ENCODE results near the gene ITGAV. TPM values are rescaled to one million over a fixed set of nuclear protein-coding genes. Genes with fewer than 3 reads are reported as not detected.

Gene ITGAV
- total RNA-seq, 4 donors from 2014 or later, result 27.1 to 60.1 (median 45.1) TPM

DNA sequence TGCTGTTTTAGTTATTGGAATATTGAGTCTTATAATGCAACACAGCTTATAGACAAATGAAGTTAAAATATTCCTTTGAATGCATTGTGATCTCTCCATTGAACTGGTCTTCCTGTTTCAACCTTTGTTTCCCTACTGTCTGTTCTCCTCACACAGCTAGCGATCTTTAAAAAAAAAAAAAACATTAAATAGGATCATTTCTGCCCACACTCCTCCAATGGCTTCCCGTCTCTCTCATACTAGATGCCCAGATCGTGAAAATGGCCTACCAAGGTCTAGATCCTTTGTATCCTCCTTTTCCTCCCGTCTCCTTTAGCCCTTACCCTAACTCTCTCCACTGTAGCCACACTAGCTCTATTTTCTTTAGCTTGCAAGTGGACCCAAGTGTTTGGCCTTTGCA is 106.4 kb downstream of the ITGAV start:
- intact Hi-C loops (cut with DNase I), result no loop called here
- Histone ChIP-seq H3K9me3 (no peaks in the 10 kb centered on the region), H3K4me3 (no peak overlapping the region), H3K36me3 (no peaks in the 10 kb centered on the region), H3K27ac (no peak overlapping the region), H3K4me1 (peaks cover 0 to 27% (median 4%) of the 10 kb centered on the region in 3 donors), H3K27me3 (peaks cover 0 to 4% (median 0%) of the 10 kb centered on the region in 4 donors)
- WGBS, 2 donors, result 92 to 96% methylated on average over 4 of the region's 4 CpGs
- no peak for DNase-seq
- no peak for TF ChIP-seq CTCF (IDR thresholded peaks at IDR 0.05)
- no peak for TF ChIP-seq POLR2A (IDR thresholded peaks at IDR 0.05)

GRCh38 chr2:186696804-186697203 is 106.9 kb downstream of the ITGAV start:
- H3K4me3 ChIP-seq, result no peak overlapping the region
- TF ChIP-seq POLR2A (IDR thresholded peaks at IDR 0.05), result no peak
- no peak for TF ChIP-seq CTCF (IDR thresholded peaks at IDR 0.05)
- 53 to 54% methylated on average over 4 of the region's 4 CpGs for WGBS, 2 donors
- no peaks in the 10 kb centered on the region for H3K36me3 ChIP-seq
- DNase-seq, result no peak
- H3K27ac ChIP-seq, result no peak overlapping the region
- intact Hi-C loops (cut with DNase I), result no loop called here
- no peaks in the 10 kb centered on the region for H3K9me3 ChIP-seq
- peaks cover 0 to 4% (median 0%) of the 10 kb centered on the region in 4 donors for H3K27me3 ChIP-seq
- H3K4me1 ChIP-seq, result peaks cover 0 to 27% (median 4%) of the 10 kb centered on the region in 3 donors

GRCh38 chr2:186697536-186697935 is 107.7 kb downstream of the ITGAV start:
- no peak overlapping the region for H3K27ac ChIP-seq
- TF ChIP-seq POLR2A (IDR thresholded peaks at IDR 0.05) (no peak), CTCF (IDR thresholded peaks at IDR 0.05) (no peak)
- 76 to 79% methylated on average over 1 of the region's 1 CpG for WGBS, 2 donors
- no peaks in the 10 kb centered on the region for H3K36me3 ChIP-seq
- H3K4me1 ChIP-seq, result peaks cover 0 to 27% (median 4%) of the 10 kb centered on the region in 3 donors
- no peaks in the 10 kb centered on the region for H3K9me3 ChIP-seq
- no peak for DNase-seq
- peaks cover 0 to 4% (median 0%) of the 10 kb centered on the region in 4 donors for H3K27me3 ChIP-seq
- H3K4me3 ChIP-seq, result no peak overlapping the region
- intact Hi-C loops (cut with DNase I), result no loop called here

GRCh38 chr2:186699742-186700141 is 109.9 kb downstream of the ITGAV start:
- H3K27ac ChIP-seq, result no peak overlapping the region
- H3K27me3 ChIP-seq, result no peaks in the 10 kb centered on the region
- peaks cover 0 to 12% (median 0%) of the 10 kb centered on the region in 3 donors for H3K4me1 ChIP-seq
- H3K4me3 ChIP-seq, result no peak overlapping the region
- TF ChIP-seq CTCF (IDR thresholded peaks at IDR 0.05) (no peak), POLR2A (IDR thresholded peaks at IDR 0.05) (no peak)
- intact Hi-C loops (cut with DNase I), result no loop called here
- no peak for DNase-seq
- no peaks in the 10 kb centered on the region for H3K36me3 ChIP-seq
- no peaks in the 10 kb centered on the region for H3K9me3 ChIP-seq

GRCh38 chr2:186702006-186702405 is 112.2 kb downstream of the ITGAV start:
- Histone ChIP-seq H3K9me3 (no peaks in the 10 kb centered on the region), H3K27me3 (no peaks in the 10 kb centered on the region), H3K27ac (no peak overlapping the region), H3K36me3 (no peaks in the 10 kb centered on the region), H3K4me3 (no peak overlapping the region), H3K4me1 (no peaks in the 10 kb centered on the region)
- intact Hi-C loops (cut with DNase I), result no loop called here
- WGBS, 2 donors, result 87 to 95% methylated on average over 2 of the region's 2 CpGs
- DNase-seq, result no peak
- TF ChIP-seq POLR2A (IDR thresholded peaks at IDR 0.05) (no peak), CTCF (IDR thresholded peaks at IDR 0.05) (no peak)
